Activated naive CD4-positive, alpha-beta T cell treated with Interleukin-2 at 50 U/mL for 16 hours (primary cell): ENCODE results near the gene C7orf25.

Experiments
- DNase-seq: peaks from one replicate; pipeline ENCODE4 v3.0.0-alpha.2; 2020

Gene C7orf25

GRCh38 chr7:42876182-42877068 is 35.4 kb downstream of the C7orf25 start:
- DNase-seq: peak; percentile 66

DNA sequence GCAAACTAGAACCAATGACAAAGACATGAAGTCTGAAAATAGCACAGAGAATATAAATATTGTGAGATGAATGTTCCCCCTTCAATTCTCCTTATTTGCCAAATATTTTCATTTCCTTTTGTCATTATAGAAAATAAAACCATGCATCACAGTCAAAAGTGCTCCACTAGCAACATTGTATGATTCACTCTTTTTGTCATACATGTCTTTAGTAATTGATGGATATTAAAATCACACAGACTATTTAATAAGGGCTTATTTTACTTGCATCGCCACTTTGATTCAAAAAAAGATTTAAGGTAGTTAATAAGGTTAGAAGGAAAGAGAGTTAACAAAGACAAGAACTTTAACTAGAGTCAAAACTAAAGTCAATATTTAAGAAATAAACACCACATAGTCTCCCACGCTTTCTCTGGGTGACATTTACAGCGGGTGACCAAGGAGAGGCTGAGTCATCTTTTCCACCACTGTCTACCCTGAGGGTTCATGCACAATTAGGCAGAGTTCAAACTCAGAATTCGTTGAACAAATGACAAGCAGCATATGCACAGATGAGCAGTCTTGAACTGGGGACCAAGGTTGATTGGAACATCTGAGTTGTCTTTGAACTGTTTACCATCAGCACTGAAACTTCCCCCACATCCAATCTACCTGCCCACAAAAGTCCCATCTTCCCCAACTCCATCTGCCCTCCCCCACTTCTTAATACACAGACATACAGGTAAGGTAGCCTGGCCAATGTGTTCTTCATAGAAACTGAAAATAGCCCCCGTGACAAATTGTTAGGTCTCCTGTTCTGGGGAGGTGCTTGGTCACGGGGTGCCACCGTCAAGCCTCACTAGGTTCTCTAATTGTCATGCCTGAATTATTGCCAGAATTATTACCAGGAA is 42.5 kb downstream of the C7orf25 start:
- peak; percentile 56 for DNase-seq

GRCh38 chr7:42868480-42868879 is 43.4 kb downstream of the C7orf25 start:
- no peak for DNase-seq
